Upper lobe of right lung (tissue), 1 donor: ENCODE measurements around the gene TNKS2. TPM values are rescaled to one million over a fixed set of nuclear protein-coding genes. Genes with fewer than 3 reads are reported as not detected.

Experiments
- ATAC-seq: fragments of 200-7000 bp; cut with Tn5 transposase; one replicate; pipeline ENCODE4 v1.9.1; 2020; ENCODE audit warnings: mild to moderate bottlenecking, moderate library complexity
- DNase-seq: peaks from one replicate; pipeline ENCODE4 v3.0.0-alpha.2; 2020
- H3K27ac ChIP-seq: fragments of 200-600 bp; one replicate; pipeline ENCODE4 v1.8.0; 2022
- H3K27me3 ChIP-seq: fragments of 200-600 bp; one replicate; pipeline ENCODE4 v1.8.0; 2022; ENCODE audit warnings: mild to moderate bottlenecking
- H3K36me3 ChIP-seq: fragments of 200-600 bp; one replicate; pipeline ENCODE4 v1.8.0; 2022
- H3K4me1 ChIP-seq: fragments of 200-600 bp; one replicate; pipeline ENCODE4 v1.8.0; 2022
- H3K4me3 ChIP-seq: fragments of 200-600 bp; one replicate; pipeline ENCODE4 v1.8.0; 2022; ENCODE audit warnings: mild to moderate bottlenecking
- H3K9me3 ChIP-seq: fragments of 200-600 bp; one replicate; pipeline ENCODE4 v1.8.0; 2022
- CTCF ChIP-seq: fragments of 200-600 bp; IDR thresholded peaks from one replicate; pipeline ENCODE4 v1.8.0; 2022; ENCODE audit warnings: antibody characterized with exemption
- intact Hi-C: fragments of 100-400 bp; cut with DNase I; formaldehyde crosslinking; loops from one replicate; pipeline ENCODE4 v1.11.0; 2022
- total RNA-seq: library from RNA; stranded (reverse); fragmentation: NEBNext Ultra II Directional; extraction: Animal tissue kit (Norgen Biotek cat#: 25700); gene quantifications from one replicate; pipeline ENCODE4 v1.2.1, GENCODE V29; 2021
- donor health status: DM: no; HTN: yes; CAD: no; lungs with severe emphysema.

The TNKS2 gene
- total RNA-seq, 1 donor from 2014 or later, result 40.5 TPM

- ATAC-seq (no peak), DNase-seq (no peak)
- no peak for TF ChIP-seq CTCF
- Histone ChIP-seq H3K4me3 (no peak overlapping the region), H3K36me3 (no peaks in the 10 kb centered on the region), H3K27ac (no peak overlapping the region), H3K9me3 (no peaks in the 10 kb centered on the region), H3K4me1 (no peaks in the 10 kb centered on the region), H3K27me3 (peaks cover 8% of the 10 kb centered on the region)
- intact Hi-C loops, result no loop called here
Measured at GRCh38 chr10:91772869-91773268, 25.4 kb upstream of the TNKS2 start.

GRCh38 chr10:91774571-91774970 is 23.7 kb upstream of the TNKS2 start:
- Histone ChIP-seq H3K4me3 (no peak overlapping the region), H3K27ac (no peak overlapping the region), H3K36me3 (no peaks in the 10 kb centered on the region), H3K4me1 (no peaks in the 10 kb centered on the region), H3K27me3 (peaks cover 8% of the 10 kb centered on the region), H3K9me3 (no peaks in the 10 kb centered on the region)
- TF ChIP-seq CTCF, result no peak
- ATAC-seq, result no peak
- DNase-seq, result no peak
- intact Hi-C loops, result no loop called here

- peaks cover 8% of the 10 kb centered on the region for H3K27me3 ChIP-seq
- H3K9me3 ChIP-seq, result no peaks in the 10 kb centered on the region
- H3K4me1 ChIP-seq, result no peaks in the 10 kb centered on the region
- DNase-seq (no peak), ATAC-seq (no peak)
- no peaks in the 10 kb centered on the region for H3K36me3 ChIP-seq
- no peak for TF ChIP-seq CTCF
- intact Hi-C loops, result no loop called here
- H3K4me3 ChIP-seq, result no peak overlapping the region
- H3K27ac ChIP-seq, result no peak overlapping the region
Measured at GRCh38 chr10:91775731-91776130, 22.5 kb upstream of the TNKS2 start.

- intact Hi-C loops, result no loop called here
- no peak overlapping the region for H3K27ac ChIP-seq
Measured at GRCh38 chr10:91776266-91776665, 22.0 kb upstream of the TNKS2 start.

GRCh38 chr10:91778485-91778884 is 19.7 kb upstream of the TNKS2 start:
- DNase-seq, result no peak
- no peak overlapping the region for H3K27ac ChIP-seq
- H3K4me3 ChIP-seq, result no peak overlapping the region
- intact Hi-C loops, result no loop called here
- no peak for TF ChIP-seq CTCF
- H3K27me3 ChIP-seq, result peaks cover 8% of the 10 kb centered on the region
- no peak for ATAC-seq
- no peaks in the 10 kb centered on the region for H3K36me3 ChIP-seq
- H3K4me1 ChIP-seq, result no peaks in the 10 kb centered on the region
- no peaks in the 10 kb centered on the region for H3K9me3 ChIP-seq

More at GRCh38 chr10:91776266-91776665, 22.0 kb upstream of the TNKS2 start:
- Histone ChIP-seq H3K4me3 (no peak overlapping the region), H3K36me3 (no peaks in the 10 kb centered on the region), H3K27me3 (peaks cover 8% of the 10 kb centered on the region), H3K4me1 (no peaks in the 10 kb centered on the region), H3K9me3 (no peaks in the 10 kb centered on the region)
- no peak for TF ChIP-seq CTCF
- ATAC-seq (no peak), DNase-seq (no peak)

- DNase-seq (no peak), ATAC-seq (no peak)
- intact Hi-C loops, result no loop called here
- Histone ChIP-seq H3K27me3 (peaks cover 7% of the 10 kb centered on the region), H3K4me1 (no peaks in the 10 kb centered on the region), H3K9me3 (no peaks in the 10 kb centered on the region), H3K36me3 (no peaks in the 10 kb centered on the region), H3K27ac (no peak overlapping the region), H3K4me3 (no peak overlapping the region)
- no peak for TF ChIP-seq CTCF
Measured at GRCh38 chr10:91779011-91779605, 19.1 kb upstream of the TNKS2 start.
